ENCODE data around the gene ADAMTS19.

DNA sequence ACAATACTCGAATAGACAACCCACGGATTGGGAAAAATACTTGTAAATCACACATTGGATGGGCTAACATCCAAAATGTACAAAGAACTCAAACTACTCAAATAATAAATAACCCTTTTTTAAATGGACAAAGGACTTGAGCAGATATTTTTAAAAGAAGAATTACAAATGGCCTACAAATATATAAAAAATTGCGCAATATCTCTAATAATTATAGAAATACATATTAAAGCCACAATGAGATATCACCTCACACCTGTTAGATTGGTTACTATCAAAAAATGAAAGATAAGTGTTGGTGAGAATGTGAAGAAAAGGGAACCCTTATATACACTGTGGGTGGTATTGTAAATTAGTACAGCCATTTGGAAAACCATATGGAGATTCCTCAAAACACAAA is 40.8 kb upstream of the ADAMTS19 start:
- TF ChIP-seq, protein P1, sequence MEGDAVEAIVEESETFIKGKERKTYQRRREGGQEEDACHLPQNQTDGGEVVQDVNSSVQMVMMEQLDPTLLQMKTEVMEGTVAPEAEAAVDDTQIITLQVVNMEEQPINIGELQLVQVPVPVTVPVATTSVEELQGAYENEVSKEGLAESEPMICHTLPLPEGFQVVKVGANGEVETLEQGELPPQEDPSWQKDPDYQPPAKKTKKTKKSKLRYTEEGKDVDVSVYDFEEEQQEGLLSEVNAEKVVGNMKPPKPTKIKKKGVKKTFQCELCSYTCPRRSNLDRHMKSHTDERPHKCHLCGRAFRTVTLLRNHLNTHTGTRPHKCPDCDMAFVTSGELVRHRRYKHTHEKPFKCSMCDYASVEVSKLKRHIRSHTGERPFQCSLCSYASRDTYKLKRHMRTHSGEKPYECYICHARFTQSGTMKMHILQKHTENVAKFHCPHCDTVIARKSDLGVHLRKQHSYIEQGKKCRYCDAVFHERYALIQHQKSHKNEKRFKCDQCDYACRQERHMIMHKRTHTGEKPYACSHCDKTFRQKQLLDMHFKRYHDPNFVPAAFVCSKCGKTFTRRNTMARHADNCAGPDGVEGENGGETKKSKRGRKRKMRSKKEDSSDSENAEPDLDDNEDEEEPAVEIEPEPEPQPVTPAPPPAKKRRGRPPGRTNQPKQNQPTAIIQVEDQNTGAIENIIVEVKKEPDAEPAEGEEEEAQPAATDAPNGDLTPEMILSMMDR (IDR thresholded peaks at IDR 0.05; ENCODE audit: low read depth, low read length, poor library complexity, severe bottlenecking): no peak
- no peak for TF ChIP-seq EZH2phosphoT487 (IDR thresholded peaks at IDR 0.05; ENCODE audit: borderline replicate concordance, low read length)
